HCT116 (cell line): ENCODE measurements around the gene SEC22B. TPM values are rescaled to one million over a fixed set of nuclear protein-coding genes. Genes with fewer than 3 reads are reported as not detected.
A peak's percentile ranks its signal among the peaks of the same experiment; 100 is the strongest.
"Not testable (repeated sequence)": the region's sequence is repeated elsewhere in the genome, so short reads cannot be mapped to it uniquely, and the experiment has no call there.

Source experiments
- ATAC-seq: fragments of 200-7000 bp; cut with Tn5 transposase; 2 replicates; pipeline ENCODE4 v1.9.1; 2020; ENCODE audit warnings: mild to moderate bottlenecking, moderate library complexity
- BruUV-seq: library from RNA; stranded (reverse); fragments of 400-500 nt; replicated peaks from 2 replicates; lab custom pipeline; 2021; lab: Mats Ljungman, UMichigan
- CTCF ChIA-PET: fragments of 300-600 bp; sonication (Branson Sonifier 250); formaldehyde crosslinking; loops from one replicate; lab custom pipeline; 2021; ENCODE audit warnings: antibody characterized with exemption; lab: Charles Lee
- POLR2A ChIA-PET: fragments of 300-600, 350-600 bp; sonication (Branson Sonifier 250); formaldehyde crosslinking; loops from one replicate; lab custom pipeline; 2021; ENCODE audit warnings: antibody characterized with exemption; lab: Charles Lee
- RAD21 ChIA-PET, 2 experiments: fragments of 300-600 bp; sonication (Branson Sonifier 250); formaldehyde crosslinking; loops; one replicate each; lab custom pipeline; 2023; ENCODE audit warnings: low total read pairs in 2 of 2; ENCODE audit not compliant: uncharacterized antibody in 2 of 2, unreplicated experiment in 2 of 2, low non-redundant PET in 1 of 2; lab: Charles Lee
- DNase-seq: peaks from one replicate; pipeline ENCODE4 v3.0.0-alpha.2; 2010; ENCODE audit warnings: low read depth, low spot score
- H2AFZ ChIP-seq: fragments of 200-600 bp; shearing (Covaris generic), sonication (generic); 2 replicates; pipeline ENCODE4 v1.6.1; 2017; ENCODE audit warnings: low read depth, mixed run types, mixed read lengths, antibody characterized with exemption, low read length; ENCODE audit not compliant: poor library complexity, severe bottlenecking
- H3K27ac ChIP-seq: 2 replicates; pipeline ENCODE4 v1.5.1; 2012; ENCODE audit warnings: low read depth, low read length
- H3K27me3 ChIP-seq: fragments of 200-600 bp; sonication (generic); 2 replicates; pipeline ENCODE4 v1.6.1; 2016; ENCODE audit warnings: mixed run types, low read length, mixed read lengths; ENCODE audit not compliant: insufficient read depth
- H3K36me3 ChIP-seq, 2 experiments: fragments of 200-500 bp in 1 of 2; fragments of 200-600 bp in 1 of 2; sonication (Bioruptor generic) in 1 of 2; sonication (generic) in 1 of 2; 2 replicates each; pipeline versions ENCODE4 v1.5.1 to v1.6.1; 2014 to 2016; ENCODE audit warnings: low read length in 2 of 2, inconsistent platforms in 1 of 2, mixed read lengths in 1 of 2, mixed run types in 1 of 2; ENCODE audit not compliant: insufficient read depth in 2 of 2, control insufficient read depth in 1 of 2
- H3K4me1 ChIP-seq, 2 experiments: fragments of 200-600 bp in 1 of 2; sonication (generic) in 1 of 2; 2 replicates each; pipeline versions ENCODE4 v1.5.1 to v1.6.1; 2012 to 2017; ENCODE audit warnings: low read length in 2 of 2, inconsistent platforms in 1 of 2, mild to moderate bottlenecking in 1 of 2, mixed read lengths in 1 of 2, mixed run types in 1 of 2, moderate library complexity in 1 of 2; ENCODE audit not compliant: insufficient read depth in 2 of 2, control insufficient read depth in 1 of 2
- H3K4me2 ChIP-seq: fragments of 200-600 bp; sonication (generic); 2 replicates; pipeline ENCODE4 v1.6.1; 2017; ENCODE audit warnings: mixed run types, low read length, mixed read lengths
- H3K4me3 ChIP-seq, 2 experiments: fragments of 200-600 bp in 1 of 2; sonication (generic) in 1 of 2; replicated peaks in 1 of 2; 2 replicates each; pipeline ENCODE4 v1.5.1; 2011 to 2016; ENCODE audit warnings: low read length in 2 of 2, control low read depth in 1 of 2, low read depth in 1 of 2, mild to moderate bottlenecking in 1 of 2, mixed read lengths in 1 of 2, mixed run types in 1 of 2
- H3K79me2 ChIP-seq: fragments of 200-600 bp; sonication (generic); 2 replicates; pipeline ENCODE4 v1.6.1; 2017; ENCODE audit warnings: mild to moderate bottlenecking, mixed run types, low read length, moderate library complexity, mixed read lengths; ENCODE audit not compliant: insufficient read depth
- H3K9ac ChIP-seq: fragments of 200-600 bp; sonication (generic); 2 replicates; pipeline ENCODE4 v1.6.1; 2016; ENCODE audit warnings: low read length, mixed read lengths
- H3K9me2 ChIP-seq: fragments of 200-600 bp; sonication (generic), shearing (Covaris generic); 2 replicates; pipeline ENCODE4 v1.6.1; 2017; ENCODE audit warnings: mixed run types, mild to moderate bottlenecking, moderate library complexity; ENCODE audit not compliant: insufficient read depth
- H3K9me3 ChIP-seq, 2 experiments: fragments of 200-500 bp in 1 of 2; fragments of 200-600 bp in 1 of 2; sonication (Bioruptor generic) in 1 of 2; sonication (generic) in 1 of 2; 2 replicates each; pipeline ENCODE4 v1.6.1; 2014 to 2017; ENCODE audit warnings: low read length in 2 of 2, mixed read lengths in 2 of 2, inconsistent platforms in 1 of 2, low read depth in 1 of 2, mild to moderate bottlenecking in 1 of 2, mixed run types in 1 of 2, moderate library complexity in 1 of 2; ENCODE audit not compliant: control insufficient read depth in 1 of 2, insufficient read depth in 1 of 2
- H4K20me1 ChIP-seq: fragments of 200-600 bp; sonication (generic), shearing (Covaris generic); 2 replicates; pipeline ENCODE4 v1.6.1; 2017; ENCODE audit warnings: mixed run types, mild to moderate bottlenecking, moderate library complexity; ENCODE audit not compliant: insufficient read depth
- RAD21 ChIP-seq: IDR thresholded peaks from 2 replicates; pipeline ENCODE4 v1.6.1; 2012; ENCODE audit warnings: low read depth, mild to moderate bottlenecking
- intact Hi-C: fragments of 100-400 bp; cut with micrococcal nuclease; formaldehyde crosslinking; loops from 2 replicates; pipeline ENCODE4 v1.10.0; 2022
- total RNA-seq: library from RNA; stranded (reverse); gene quantifications from one replicate; pipeline ENCODE4 v1.2.1, GENCODE V29; 2021; ENCODE audit not compliant: unreplicated experiment
- TF ChIP-seq, protein P1 (sequence below), 3 experiments: fragments of 200-600 bp in 1 of 3; sonication (generic) in 1 of 3; IDR thresholded peaks in 2 of 3; conservative IDR thresholded peaks in 1 of 3; 2 replicates each; pipeline ENCODE4 v1.5.1; 2012 to 2017; ENCODE audit warnings: low read depth in 2 of 3, low read length in 2 of 3, antibody characterized with exemption in 1 of 3, borderline replicate concordance in 1 of 3, control low read depth in 1 of 3, mild to moderate bottlenecking in 1 of 3, mixed read lengths in 1 of 3, mixed run types in 1 of 3, moderate library complexity in 1 of 3; ENCODE audit not compliant: insufficient read depth in 1 of 3

SEC22B gene
- total RNA-seq, 1 experiment from 2014 or later: 14.2 TPM

- BruUV-seq, H3K4me3 ChIP-seq, H3K9me2 ChIP-seq, RAD21 ChIA-PET, H3K79me2 ChIP-seq, H3K27me3 ChIP-seq, H2AFZ ChIP-seq, H3K27ac ChIP-seq, H3K4me2 ChIP-seq, H3K4me1 ChIP-seq, H4K20me1 ChIP-seq, POLR2A ChIA-PET, CTCF ChIA-PET, H3K9me3 ChIP-seq, H3K9ac ChIP-seq, H3K36me3 ChIP-seq, DNase-seq: not testable (repeated sequence)
- TF ChIP-seq, protein P1, sequence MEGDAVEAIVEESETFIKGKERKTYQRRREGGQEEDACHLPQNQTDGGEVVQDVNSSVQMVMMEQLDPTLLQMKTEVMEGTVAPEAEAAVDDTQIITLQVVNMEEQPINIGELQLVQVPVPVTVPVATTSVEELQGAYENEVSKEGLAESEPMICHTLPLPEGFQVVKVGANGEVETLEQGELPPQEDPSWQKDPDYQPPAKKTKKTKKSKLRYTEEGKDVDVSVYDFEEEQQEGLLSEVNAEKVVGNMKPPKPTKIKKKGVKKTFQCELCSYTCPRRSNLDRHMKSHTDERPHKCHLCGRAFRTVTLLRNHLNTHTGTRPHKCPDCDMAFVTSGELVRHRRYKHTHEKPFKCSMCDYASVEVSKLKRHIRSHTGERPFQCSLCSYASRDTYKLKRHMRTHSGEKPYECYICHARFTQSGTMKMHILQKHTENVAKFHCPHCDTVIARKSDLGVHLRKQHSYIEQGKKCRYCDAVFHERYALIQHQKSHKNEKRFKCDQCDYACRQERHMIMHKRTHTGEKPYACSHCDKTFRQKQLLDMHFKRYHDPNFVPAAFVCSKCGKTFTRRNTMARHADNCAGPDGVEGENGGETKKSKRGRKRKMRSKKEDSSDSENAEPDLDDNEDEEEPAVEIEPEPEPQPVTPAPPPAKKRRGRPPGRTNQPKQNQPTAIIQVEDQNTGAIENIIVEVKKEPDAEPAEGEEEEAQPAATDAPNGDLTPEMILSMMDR (IDR thresholded peaks at IDR 0.05 in 2 of 3, conservative IDR thresholded peaks at IDR 0.05 in 1 of 3; ENCODE audit: borderline replicate concordance in 1 of 3, insufficient read depth in 1 of 3, low read depth in 2 of 3, low read length in 2 of 3): 0 out of 6 replicates have a peak, but pooled peaks of 2 of the 3 experiments have one; percentile 9 to 13
- peak; percentile 35 for TF ChIP-seq RAD21
- ATAC-seq: peak; percentile 60
- intact Hi-C loops: loop anchor here (10.0 kb wide), 1 partner anchor 271 kb away; no protein-coding TSS in a partner anchor
Observed at GRCh38 chr1:120145806-120146205, 30.5 kb downstream of the SEC22B start.

DNA sequence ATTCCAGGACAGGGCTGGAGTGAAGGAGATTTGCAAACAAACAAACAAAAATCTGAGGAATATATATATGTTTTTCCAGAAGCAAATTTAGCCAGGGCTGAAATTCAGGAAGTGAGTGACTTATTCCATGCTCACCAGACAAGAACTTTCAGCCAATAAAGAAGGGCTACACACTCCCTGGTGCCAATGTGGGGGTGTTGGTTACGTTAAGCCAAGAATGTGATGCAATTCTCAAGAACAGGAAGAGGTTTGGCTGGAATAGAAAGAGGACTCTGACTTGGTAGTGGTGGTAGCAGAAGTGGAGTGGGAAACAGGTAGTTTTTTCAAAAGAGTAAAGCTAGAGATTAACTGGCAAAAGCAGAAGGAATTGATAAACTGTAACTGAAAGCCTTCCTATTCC, 31.7 kb downstream of the SEC22B start:
- H3K9me2 ChIP-seq, RAD21 ChIA-PET, H4K20me1 ChIP-seq, H3K4me2 ChIP-seq, H3K79me2 ChIP-seq, BruUV-seq, H2AFZ ChIP-seq, H3K27ac ChIP-seq, ATAC-seq, H3K4me1 ChIP-seq, H3K36me3 ChIP-seq, POLR2A ChIA-PET, CTCF ChIA-PET, DNase-seq, H3K9ac ChIP-seq, H3K4me3 ChIP-seq, H3K27me3 ChIP-seq, H3K9me3 ChIP-seq: not testable (repeated sequence)
- intact Hi-C loops: loop anchor here (10.0 kb wide), 1 partner anchor 270 kb away; no protein-coding TSS in a partner anchor

DNA sequence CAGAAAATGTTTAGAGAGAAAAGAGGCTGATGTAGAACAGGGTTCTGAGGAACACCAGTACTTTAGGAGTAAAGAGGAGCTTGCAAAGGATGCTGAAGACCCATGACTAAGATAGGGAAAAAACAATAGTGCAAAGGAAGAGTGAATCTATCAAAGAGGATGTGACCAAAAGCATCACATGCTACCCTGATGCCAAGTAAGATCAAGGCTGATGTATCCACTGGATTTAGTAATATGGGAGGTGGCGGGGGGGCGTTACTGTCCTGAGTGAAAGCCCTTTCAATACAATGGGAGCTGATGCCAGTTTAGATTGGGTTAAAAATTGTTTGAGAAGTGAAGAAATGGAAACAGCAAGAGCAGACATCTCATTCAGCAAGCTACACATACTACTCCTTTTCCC, 32.2 kb downstream of the SEC22B start:
- DNase-seq, H3K36me3 ChIP-seq, H3K27me3 ChIP-seq, RAD21 ChIA-PET, POLR2A ChIA-PET, H4K20me1 ChIP-seq, ATAC-seq, CTCF ChIA-PET, BruUV-seq, H3K4me2 ChIP-seq, H3K9me3 ChIP-seq, H3K27ac ChIP-seq, H3K79me2 ChIP-seq, H3K4me1 ChIP-seq, H3K9ac ChIP-seq, H3K9me2 ChIP-seq, H2AFZ ChIP-seq, H3K4me3 ChIP-seq: not testable (repeated sequence)
- intact Hi-C loops: loop anchor here (10.0 kb wide), 1 partner anchor 269 kb away; no protein-coding TSS in a partner anchor

DNA sequence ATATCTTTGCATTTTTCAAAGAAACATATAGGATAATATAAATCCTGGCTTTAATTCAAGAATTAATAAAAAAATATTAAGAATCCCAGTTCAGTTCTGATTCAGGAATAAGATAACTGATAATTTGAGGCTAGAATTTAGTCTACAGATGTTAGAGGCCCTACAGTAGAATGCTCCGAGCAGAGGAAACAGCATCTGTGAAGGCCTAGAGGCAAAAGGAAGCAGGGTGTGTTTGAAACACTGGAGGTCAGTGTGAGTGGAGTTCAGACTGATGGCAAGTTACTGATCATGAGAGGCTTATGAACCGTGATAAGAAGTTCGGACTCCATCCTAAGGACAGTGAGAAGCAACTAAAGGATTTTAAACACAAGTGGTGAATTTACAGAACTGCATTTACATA, 33.0 kb downstream of the SEC22B start:
- H3K9ac ChIP-seq, ATAC-seq, H3K79me2 ChIP-seq, H3K4me2 ChIP-seq, BruUV-seq, CTCF ChIA-PET, H3K4me3 ChIP-seq, H2AFZ ChIP-seq, H3K4me1 ChIP-seq, POLR2A ChIA-PET, RAD21 ChIA-PET, DNase-seq, H4K20me1 ChIP-seq, H3K36me3 ChIP-seq, H3K9me3 ChIP-seq, H3K27me3 ChIP-seq, H3K27ac ChIP-seq, H3K9me2 ChIP-seq: not testable (repeated sequence)
- intact Hi-C loops: loop anchor here (10.0 kb wide), 1 partner anchor 269 kb away; no protein-coding TSS in a partner anchor
